IPS-20b (cell line): ENCODE data around the gene DKC1.

Source experiments
- H3K27ac ChIP-seq: one replicate; pipeline ENCODE4 v1.5.1; 2013; ENCODE audit warnings: low read length
- H3K27me3 ChIP-seq: 2 replicates; pipeline ENCODE4 v1.6.1; 2013; ENCODE audit warnings: mild to moderate bottlenecking, low read length, inconsistent platforms; ENCODE audit not compliant: insufficient read depth
- H3K36me3 ChIP-seq: 2 replicates; pipeline ENCODE4 v1.6.1; 2013; ENCODE audit warnings: low read depth, mild to moderate bottlenecking, inconsistent platforms, low read length, moderate library complexity; ENCODE audit not compliant: insufficient read depth
- H3K4me1 ChIP-seq: 2 replicates; pipeline ENCODE4 v1.6.1; 2013; ENCODE audit warnings: mild to moderate bottlenecking, control low read depth, inconsistent platforms, low read length, moderate library complexity; ENCODE audit not compliant: insufficient read depth
- H3K4me3 ChIP-seq: 2 replicates; pipeline ENCODE4 v1.5.1; 2013; ENCODE audit warnings: mild to moderate bottlenecking, low read length, inconsistent platforms
- H3K9ac ChIP-seq: 2 replicates; pipeline ENCODE4 v1.6.1; 2013; ENCODE audit warnings: low read depth, mild to moderate bottlenecking, inconsistent platforms, low read length, moderate library complexity
- H3K9me3 ChIP-seq: 2 replicates; pipeline ENCODE4 v1.6.1; 2013; ENCODE audit warnings: mild to moderate bottlenecking, low read depth, low read length, inconsistent platforms; ENCODE audit not compliant: insufficient read depth

Gene DKC1

DNA sequence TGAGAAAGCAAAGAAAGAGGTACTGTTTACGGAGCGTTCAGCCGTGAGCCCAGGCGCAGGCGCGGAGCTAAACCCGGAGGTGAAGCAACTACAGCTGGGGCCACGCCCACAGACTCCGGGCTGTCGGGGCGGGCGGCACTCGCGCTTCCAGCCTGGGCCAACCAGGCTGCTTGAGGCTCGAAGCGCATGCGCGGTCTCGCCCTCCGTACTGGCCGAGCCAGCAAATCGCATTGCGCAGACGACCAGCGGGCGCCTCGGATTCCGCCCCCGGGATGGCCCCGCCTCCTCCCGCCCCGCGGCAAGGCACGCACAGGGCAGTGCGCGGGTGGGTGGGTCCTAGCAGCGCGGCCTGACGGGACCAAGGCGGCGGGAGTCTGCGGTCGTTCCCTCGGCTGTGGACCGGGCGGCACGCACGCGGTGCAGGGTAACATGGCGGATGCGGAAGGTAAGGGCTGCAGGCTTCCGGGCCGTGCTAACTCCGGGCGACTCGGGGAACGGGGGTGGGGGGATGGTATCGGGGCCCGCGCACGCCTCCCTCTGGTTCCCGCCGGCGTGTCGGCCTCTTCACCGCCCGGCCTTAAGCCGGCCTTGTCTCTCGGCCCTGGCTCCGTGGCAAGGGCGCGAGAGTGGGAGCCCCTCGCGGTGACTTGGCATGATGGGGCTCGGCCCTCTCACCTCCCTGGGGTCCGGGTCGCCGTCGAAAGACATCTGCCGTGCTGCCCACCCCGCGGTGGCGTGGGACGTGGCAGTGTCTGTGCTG is at the start of gene DKC1:
Gene DKC1, plus strand, starts transcription at position 328 of the 760 bp plus-strand sequence. Its CDS starts 102 bp downstream, at position 430.
- Histone ChIP-seq H3K9me3 (no peaks in the 10 kb centered on the region), H3K27me3 (no peaks in the 10 kb centered on the region), H3K4me1 (no peaks in the 10 kb centered on the region; the same call in 1 of the 2 replicates), H3K9ac (peak within 1 kb of the TSS; percentile 91), H3K27ac (peak within 1 kb of the TSS; percentile 94), H3K4me3 (peak within 1 kb of the TSS; percentile 95), H3K36me3 (peaks cover 33% of the 10 kb centered on the region)

DNA sequence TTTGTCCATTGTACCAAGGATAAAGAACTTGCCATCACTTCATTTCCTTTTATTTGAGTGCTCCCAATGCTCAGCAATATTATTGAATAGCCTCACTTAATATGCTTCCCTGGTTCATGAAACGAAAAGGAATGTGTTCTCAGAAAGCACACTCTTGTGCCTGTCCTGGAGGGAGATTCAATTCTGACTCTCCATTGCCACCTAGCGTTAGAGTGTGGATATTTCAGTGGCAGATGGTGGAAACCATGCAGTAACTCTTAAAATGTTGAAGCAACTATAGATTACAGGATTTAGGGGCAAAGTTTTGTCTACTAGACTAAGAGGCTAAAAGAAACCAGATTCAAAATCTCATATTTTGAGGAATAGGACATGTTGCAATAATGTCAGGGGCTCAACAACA is 47.7 kb upstream of the DKC1 start:
- no peaks in the 10 kb centered on the region for H3K36me3 ChIP-seq
- H3K4me1 ChIP-seq: no peaks in the 10 kb centered on the region
- H3K9me3 ChIP-seq: no peaks in the 10 kb centered on the region

GRCh38 chrX:154715825-154716224 is 46.8 kb upstream of the DKC1 start:
- H3K36me3 ChIP-seq: no peaks in the 10 kb centered on the region
- no peaks in the 10 kb centered on the region for H3K4me1 ChIP-seq
- H3K27ac ChIP-seq: no peak overlapping the region
- H3K4me3 ChIP-seq: no peak overlapping the region
- no peaks in the 10 kb centered on the region for H3K27me3 ChIP-seq
- H3K9me3 ChIP-seq: no peaks in the 10 kb centered on the region
- H3K9ac ChIP-seq: no peak overlapping the region

More for the DNA sequence above, 47.7 kb upstream of the DKC1 start:
- Histone ChIP-seq H3K4me3 (no peak overlapping the region), H3K27ac (no peak overlapping the region), H3K27me3 (no peaks in the 10 kb centered on the region), H3K9ac (no peak overlapping the region)

- no peak overlapping the region for H3K9ac ChIP-seq
- H3K36me3 ChIP-seq: no peaks in the 10 kb centered on the region
- H3K27ac ChIP-seq: no peak overlapping the region
Observed at GRCh38 chrX:154717824-154718223, 44.8 kb upstream of the DKC1 start.

GRCh38 chrX:154718616-154719015 is 44.0 kb upstream of the DKC1 start:
- H3K27ac ChIP-seq: no peak overlapping the region
- no peaks in the 10 kb centered on the region; the same call in 1 of the 2 replicates for H3K9me3 ChIP-seq
- no peaks in the 10 kb centered on the region for H3K36me3 ChIP-seq
- H3K4me1 ChIP-seq: no peaks in the 10 kb centered on the region
- no peak overlapping the region for H3K9ac ChIP-seq
- H3K4me3 ChIP-seq: no peak overlapping the region
- H3K27me3 ChIP-seq: no peaks in the 10 kb centered on the region

More at GRCh38 chrX:154717824-154718223, 44.8 kb upstream of the DKC1 start:
- H3K27me3 ChIP-seq: no peaks in the 10 kb centered on the region
- no peak overlapping the region for H3K4me3 ChIP-seq
- H3K9me3 ChIP-seq: no peaks in the 10 kb centered on the region; the same call in 1 of the 2 replicates
- no peaks in the 10 kb centered on the region for H3K4me1 ChIP-seq

- no peaks in the 10 kb centered on the region for H3K27me3 ChIP-seq
- no peaks in the 10 kb centered on the region for H3K36me3 ChIP-seq
- H3K4me1 ChIP-seq: no peaks in the 10 kb centered on the region
- H3K27ac ChIP-seq: no peak overlapping the region
- H3K9ac ChIP-seq: no peak overlapping the region
- no peaks in the 10 kb centered on the region; the same call in 1 of the 2 replicates for H3K9me3 ChIP-seq
- no peak overlapping the region for H3K4me3 ChIP-seq
Observed at GRCh38 chrX:154719132-154719675, 43.5 kb upstream of the DKC1 start.

DNA sequence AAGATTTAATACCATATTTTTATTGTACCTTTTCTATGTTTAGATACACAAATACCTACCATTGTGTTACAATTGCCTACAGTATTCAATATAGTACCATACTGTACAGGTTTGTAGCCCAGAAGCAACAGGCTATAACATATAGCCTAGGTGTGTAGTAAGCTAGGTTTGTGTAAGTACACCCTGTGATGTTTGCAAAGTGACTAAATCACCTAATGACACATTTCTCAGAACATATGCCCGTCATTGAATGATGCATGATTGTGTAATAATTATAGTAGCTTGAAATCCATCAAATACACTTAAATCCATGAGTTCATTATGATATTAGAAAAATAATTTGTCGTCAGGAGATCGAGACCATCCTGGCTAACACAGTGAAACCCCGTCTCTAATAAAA is 42.6 kb upstream of the DKC1 start:
- Histone ChIP-seq H3K36me3 (no peaks in the 10 kb centered on the region), H3K27ac (no peak overlapping the region), H3K4me3 (no peak overlapping the region), H3K9ac (no peak overlapping the region), H3K9me3 (no peaks in the 10 kb centered on the region; the same call in 1 of the 2 replicates), H3K4me1 (no peaks in the 10 kb centered on the region), H3K27me3 (no peaks in the 10 kb centered on the region)

DNA sequence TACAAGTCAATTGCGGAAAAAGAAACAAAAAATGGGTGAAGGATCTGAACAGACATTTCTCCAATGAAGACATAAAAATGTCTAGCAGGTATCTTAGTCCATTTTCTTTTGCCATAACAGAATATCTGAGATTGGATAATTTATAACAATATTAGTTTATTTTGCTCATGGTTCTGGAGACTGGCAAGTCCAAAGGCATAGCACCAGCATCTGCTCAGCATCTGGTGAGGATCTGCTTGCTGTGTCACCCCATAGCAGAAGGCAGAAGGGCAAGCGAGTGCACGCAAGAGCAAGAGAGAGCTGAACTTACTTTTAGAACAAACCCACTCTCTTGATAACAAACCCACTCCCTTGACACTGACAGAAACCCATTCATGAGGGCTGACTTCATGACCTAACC is 41.5 kb upstream of the DKC1 start:
- Histone ChIP-seq H3K4me3 (no peak overlapping the region), H3K9ac (no peak overlapping the region), H3K27me3 (no peaks in the 10 kb centered on the region), H3K9me3 (no peaks in the 10 kb centered on the region; the same call in 1 of the 2 replicates), H3K27ac (no peak overlapping the region), H3K36me3 (no peaks in the 10 kb centered on the region), H3K4me1 (no peaks in the 10 kb centered on the region)

DNA sequence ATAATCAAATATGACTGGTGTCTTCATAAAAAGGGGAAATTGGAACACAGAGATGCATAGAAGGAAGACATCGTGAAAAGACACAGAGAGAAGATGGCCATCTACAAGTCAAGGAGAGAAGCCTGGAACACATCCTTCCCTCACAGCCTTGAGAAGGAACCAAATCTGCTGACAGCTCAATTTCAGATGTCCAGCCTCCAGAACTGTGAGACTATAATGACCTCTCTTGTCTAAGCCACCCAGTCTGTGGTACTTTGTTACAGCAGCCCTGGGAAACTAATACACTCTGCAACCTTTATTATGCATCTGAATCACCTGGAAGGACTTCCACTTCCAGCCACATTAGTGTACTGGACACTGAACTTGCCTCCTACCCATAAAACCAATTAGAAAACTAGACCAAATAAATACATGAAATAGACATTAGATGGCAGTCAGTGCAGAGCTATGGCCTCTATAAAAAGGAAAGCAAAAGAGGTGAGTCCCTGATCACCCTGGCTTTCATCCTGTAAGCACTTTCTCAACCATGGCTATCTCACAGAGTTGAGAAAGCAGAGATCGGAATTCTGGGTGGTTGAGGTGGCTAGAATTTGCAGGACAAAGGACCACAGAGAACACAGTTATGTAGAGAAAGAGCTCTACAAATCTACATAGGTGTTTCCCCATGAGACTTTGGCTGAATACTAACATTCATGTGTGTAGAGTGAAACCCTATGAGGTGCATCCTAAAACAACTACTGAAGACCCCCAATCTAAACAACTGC is 37.5 kb upstream of the DKC1 start:
- no peaks in the 10 kb centered on the region for H3K4me1 ChIP-seq
- no peak overlapping the region for H3K4me3 ChIP-seq
- H3K9me3 ChIP-seq: no peaks in the 10 kb centered on the region; the same call in 1 of the 2 replicates
- H3K27ac ChIP-seq: no peak overlapping the region
- H3K36me3 ChIP-seq: no peaks in the 10 kb centered on the region
- no peaks in the 10 kb centered on the region for H3K27me3 ChIP-seq
- H3K9ac ChIP-seq: no peak overlapping the region

- H3K27me3 ChIP-seq: no peaks in the 10 kb centered on the region
Observed at GRCh38 chrX:154727418-154727817, 35.2 kb upstream of the DKC1 start.

GRCh38 chrX:154727871-154728270 is 34.8 kb upstream of the DKC1 start:
- Histone ChIP-seq H3K9me3 (no peaks in the 10 kb centered on the region), H3K36me3 (no peaks in the 10 kb centered on the region), H3K4me3 (no peak overlapping the region), H3K27me3 (no peaks in the 10 kb centered on the region), H3K9ac (no peak overlapping the region), H3K4me1 (no peaks in the 10 kb centered on the region), H3K27ac (no peak overlapping the region)

More at GRCh38 chrX:154727418-154727817, 35.2 kb upstream of the DKC1 start:
- Histone ChIP-seq H3K36me3 (no peaks in the 10 kb centered on the region), H3K9me3 (no peaks in the 10 kb centered on the region), H3K27ac (no peak overlapping the region), H3K9ac (no peak overlapping the region), H3K4me3 (no peak overlapping the region), H3K4me1 (no peaks in the 10 kb centered on the region)
